Activated CD4-positive, alpha-beta T cell treated with anti-CD3 and anti-CD28 coated beads, Interleukin-10, Interleukin-2, amounts not matched to agents 100 ng/mL and 50 ng/mL, durations not matched to agents 16 hours and 8 hours (primary cell): Measurements from ENCODE around the gene PLPPR3.

Experiments
- DNase-seq: peaks from one replicate; pipeline ENCODE4 v3.0.0-alpha.2; 2020

The PLPPR3 gene

GRCh38 chr19:765179-765738, 56.5 kb downstream of the PLPPR3 start:
- DNase-seq = no peak

GRCh38 chr19:764301-764700, 57.5 kb downstream of the PLPPR3 start:
- no peak for DNase-seq

GRCh38 chr19:763869-764268, 57.9 kb downstream of the PLPPR3 start:
- no peak for DNase-seq

- no peak for DNase-seq
These were observed 58.6 kb downstream of the PLPPR3 start for GRCh38 chr19:763181-763580.
